NCI-H69 (cell line): ENCODE measurements around the gene ARHGEF19.
"Not testable (repeated sequence)": the region's sequence is repeated elsewhere in the genome, so short reads cannot be mapped to it uniquely, and the experiment has no call there.

Experiments used
- DNase-seq: peaks from one replicate; lab custom pipeline; 2025; lab: John Stamatoyannopoulos, UW

The ARHGEF19 gene

DNA sequence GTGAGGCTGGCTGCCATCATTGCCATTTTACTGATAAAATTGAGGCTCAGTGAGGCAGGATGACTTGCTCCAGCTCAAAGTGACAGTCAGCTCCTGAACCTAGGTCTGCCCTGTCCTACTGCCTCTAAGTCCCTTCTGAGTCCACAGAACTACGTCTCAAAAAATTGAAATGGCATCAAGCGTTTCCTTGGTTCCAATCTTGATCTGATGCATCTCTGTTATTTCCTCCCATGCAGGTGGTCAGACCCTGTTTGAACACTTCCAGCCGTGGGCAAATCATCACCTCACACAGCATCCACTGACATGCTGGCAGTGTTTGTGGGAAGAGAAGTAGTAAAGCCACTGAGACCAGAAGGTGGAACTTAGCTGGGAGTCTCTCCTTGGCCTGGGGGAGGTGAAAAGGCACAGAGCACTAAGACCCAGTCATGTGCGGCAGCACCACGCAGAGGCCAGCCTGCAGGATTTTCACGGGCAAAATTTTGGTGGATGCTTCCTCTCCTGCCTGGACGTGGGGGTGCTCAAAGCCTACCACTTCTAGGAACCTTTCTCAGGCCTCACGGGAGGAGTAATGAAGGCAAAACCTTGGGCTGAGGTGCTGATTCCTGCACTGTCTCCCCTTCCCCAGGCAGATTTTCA lies 32.3 kb upstream of the ARHGEF19 start:
- DNase-seq = no peak

DNA sequence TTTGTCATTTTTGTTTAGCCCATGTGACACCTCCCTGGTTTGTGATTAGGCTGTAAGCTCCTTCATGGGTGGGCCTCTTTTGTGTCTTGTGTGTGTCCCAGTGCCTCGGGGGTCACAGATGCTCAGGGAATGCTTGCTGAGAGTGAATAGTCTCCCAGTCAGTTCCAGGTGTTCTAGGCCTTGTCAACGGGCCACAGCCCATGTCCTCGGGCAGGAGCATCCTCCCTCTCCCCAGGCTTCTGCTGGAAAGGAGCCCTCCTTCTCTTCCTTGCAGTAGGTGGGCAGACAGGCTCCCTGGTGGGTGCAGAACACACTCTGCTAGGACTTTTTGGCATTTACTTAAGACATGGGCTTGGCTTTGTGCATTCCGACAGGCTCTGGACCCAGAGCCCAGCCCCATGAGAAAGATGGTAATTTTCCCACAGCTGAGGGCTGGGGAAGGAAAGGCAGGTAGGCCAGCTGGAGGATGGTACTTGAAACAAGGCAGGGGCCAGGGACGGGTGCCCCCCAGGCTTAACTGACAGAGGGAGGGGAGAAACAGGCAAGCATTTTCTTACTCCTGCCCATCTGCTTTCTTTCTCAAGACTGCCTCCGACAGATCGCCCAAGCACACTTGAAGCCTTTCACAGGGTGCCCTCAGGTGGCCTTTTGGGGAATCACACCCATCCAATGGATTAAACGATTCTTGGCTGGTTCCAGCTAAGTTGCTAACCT lies 31.6 kb upstream of the ARHGEF19 start:
- DNase-seq = peak; percentile 76

DNA sequence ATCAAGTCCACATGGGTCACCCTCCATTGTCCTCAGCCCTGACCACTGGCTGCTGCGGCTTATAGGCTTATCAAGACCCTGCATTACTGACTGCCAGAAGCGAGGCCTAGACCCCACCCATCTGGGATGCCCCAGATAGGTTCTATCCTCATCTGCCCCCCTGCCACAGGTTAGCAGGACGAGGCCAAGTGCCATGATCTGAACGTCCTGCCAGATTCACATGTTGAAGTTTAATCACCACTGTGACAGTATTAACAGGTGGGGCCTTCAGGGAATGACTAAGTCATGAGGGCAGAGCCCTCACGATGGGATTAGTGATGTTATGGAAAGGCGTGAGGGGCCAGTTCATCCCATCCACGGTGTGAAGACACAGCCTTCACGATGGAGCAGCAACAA lies 30.8 kb upstream of the ARHGEF19 start:
- DNase-seq = no peak

DNA sequence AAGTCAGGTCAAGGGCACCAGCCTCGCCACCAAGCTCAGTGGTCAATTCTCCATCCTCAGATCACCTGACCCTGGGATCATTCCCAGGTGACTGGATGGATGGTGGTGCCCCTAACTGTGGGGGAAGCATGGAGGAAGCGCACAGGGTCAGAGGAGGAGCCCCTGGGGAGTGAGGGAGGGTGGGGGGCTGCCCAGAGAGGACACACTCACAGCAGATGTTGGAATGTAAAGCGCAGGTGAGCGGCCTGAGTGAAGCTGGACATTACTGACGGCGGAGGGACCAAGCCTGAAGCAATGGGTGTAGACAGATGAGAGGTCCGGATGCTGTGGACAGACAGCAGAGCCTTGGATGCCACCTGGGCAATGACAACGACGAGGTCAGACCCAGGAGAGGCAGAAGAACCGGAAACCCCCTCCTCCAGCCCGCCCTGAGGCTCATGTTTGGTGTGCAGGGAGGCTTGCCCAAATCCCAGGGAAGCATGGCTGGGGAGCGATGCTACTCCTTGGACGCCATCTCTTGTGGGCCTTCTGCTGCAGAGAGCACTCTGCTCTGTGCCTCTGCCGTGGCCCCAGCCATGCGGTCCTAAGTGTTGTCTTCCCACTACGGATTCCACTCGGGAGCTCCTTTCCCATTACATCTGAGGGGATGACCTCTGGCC lies 30.2 kb upstream of the ARHGEF19 start:
- DNase-seq = no peak

DNA sequence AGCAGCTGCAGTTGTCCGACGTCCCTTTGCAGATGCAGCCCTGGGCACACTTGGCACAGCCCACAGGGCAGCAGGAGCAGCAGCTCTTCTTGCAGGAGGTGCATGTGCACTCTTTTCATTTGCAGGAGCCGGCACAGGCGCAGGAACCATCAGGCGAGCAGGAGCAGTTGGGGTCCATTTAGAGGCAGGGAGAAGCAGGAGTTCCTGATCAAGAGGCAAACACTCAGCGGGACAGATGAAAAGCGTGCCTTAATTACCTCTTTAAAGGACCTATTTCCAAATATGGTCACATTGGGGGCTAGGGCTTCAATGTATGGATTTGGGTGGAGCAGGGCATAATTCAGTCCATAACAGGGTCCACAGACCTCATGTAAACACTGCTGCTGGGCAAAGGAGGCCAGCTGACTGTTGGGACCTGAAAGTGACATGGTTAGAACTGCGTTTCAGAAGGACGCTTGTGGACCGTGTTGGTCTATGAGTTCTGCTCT lies 28.8 kb upstream of the ARHGEF19 start:
- DNase-seq = peak; percentile 29

DNA sequence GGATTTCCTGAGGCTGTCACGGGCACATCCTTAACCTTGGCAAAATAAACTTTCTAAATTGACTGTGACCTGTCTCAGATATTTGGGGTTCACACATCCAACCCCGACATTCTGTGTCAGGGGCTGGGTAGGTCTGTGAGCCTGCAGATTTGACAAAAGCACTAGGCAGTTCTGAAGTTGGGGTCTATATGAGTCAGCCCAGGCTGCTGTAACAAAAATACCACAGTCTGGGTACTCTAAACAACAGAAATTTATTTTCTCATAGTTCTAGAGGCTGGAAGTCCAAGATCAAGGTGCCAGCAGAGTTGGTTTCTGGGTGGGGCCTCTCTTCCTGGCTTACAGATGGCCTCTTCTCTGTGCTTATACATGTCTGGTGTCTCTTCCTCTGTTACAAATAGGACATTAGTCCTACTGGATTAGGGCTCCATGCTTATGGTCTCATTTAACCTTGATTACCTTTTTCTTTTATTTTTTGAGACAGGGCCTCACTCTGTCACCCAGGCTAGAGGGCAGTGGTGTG lies 27.6 kb upstream of the ARHGEF19 start:
- DNase-seq = no peak

DNA sequence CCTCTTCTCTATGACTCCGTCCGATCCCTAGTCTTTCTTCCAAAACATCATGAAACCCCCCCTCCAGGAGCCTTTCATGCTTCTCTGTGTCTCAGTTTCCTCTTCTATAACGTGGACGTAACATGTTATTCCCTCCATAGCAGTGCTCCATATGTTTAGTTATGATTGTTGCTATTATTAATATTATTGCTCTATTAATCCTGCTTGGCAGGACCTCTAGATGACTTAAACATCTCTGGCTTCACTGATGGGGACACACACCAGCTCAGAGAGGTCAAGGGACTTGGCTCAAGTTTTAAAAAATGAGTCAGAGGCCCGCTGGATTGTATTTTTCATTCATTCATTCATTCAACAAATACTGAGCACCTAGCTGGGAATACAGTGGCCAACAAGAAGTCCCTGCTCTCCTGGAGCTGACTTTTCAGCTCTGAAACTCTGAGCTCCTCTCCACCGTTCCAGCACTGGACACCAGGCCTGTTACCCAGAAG lies 24.9 kb upstream of the ARHGEF19 start:
- DNase-seq = no peak

DNA sequence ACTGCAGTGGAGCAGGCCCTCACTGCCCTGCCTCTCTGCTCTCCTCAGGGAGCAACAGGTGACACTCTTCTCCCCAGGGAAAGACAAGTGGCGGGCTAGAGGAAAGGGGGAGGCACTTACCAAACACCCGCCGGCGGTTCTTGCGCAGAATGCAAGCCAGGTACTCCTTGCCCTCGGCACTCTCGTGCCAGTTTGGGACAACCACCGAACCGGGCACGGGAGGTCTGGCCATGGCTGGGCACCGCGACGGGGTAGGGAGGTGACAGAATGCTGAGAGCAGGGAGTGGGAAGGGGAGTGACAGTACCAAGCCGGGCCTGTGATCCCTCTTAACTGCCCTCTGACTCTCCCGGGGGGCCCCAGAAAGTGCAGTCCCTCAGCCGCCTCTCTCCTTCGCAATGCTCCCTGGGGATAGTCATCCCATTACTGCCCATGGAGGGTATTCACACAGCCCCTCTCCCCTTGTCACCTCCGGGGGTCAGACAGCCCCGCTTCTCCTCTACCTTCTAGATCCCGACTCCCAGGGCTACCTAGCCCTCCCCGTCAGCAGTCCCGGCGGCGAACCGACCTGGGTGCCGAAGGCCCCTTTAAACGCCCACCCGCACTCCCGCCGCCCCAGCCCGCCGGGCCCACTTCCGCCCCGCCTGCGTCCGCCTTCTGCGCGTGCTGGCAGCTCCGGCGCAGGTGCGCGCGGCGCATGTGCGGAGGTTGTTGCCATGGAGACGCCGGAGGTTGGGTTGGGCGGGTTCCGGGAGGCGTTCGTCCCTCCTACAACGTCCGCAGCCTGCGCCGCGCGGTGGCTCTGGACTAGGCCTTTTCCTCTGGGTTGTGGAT lies 24.3 kb upstream of the ARHGEF19 start, which contains the start of gene CPLANE2:
Gene CPLANE2, minus strand, starts transcription at position 673 of the 832 bp plus-strand sequence. Its CDS starts 441 bp downstream, at position 232.
- DNase-seq = peak; percentile 94

DNA sequence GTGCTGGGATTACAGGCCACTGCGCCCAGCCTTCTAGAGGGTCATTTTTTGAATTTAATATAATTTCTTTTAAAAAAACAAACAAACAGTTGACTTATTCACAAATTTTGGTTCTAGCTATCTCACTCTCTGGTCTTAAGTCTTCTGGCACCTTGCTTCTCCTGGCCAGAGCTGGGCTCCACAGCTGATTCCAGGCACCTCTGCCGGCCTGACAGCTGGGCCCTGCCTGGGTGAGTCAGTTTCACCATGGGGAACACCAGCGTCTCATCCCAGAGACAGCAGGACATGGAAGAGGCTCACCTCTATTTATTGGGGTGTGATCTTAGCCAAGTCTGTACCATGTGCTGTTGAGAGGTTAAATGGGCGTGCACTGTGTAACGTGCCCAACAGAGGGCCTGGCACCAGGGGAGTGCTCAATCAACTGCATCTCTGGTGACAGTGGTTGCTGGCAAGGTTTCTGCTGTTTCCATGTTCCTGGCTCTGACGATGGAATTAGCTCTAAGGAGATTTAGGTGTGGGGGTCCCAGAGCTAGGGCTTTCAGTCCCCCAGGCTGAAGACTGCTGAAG lies 23.6 kb upstream of the ARHGEF19 start:
- peak; percentile 68 for DNase-seq

DNA sequence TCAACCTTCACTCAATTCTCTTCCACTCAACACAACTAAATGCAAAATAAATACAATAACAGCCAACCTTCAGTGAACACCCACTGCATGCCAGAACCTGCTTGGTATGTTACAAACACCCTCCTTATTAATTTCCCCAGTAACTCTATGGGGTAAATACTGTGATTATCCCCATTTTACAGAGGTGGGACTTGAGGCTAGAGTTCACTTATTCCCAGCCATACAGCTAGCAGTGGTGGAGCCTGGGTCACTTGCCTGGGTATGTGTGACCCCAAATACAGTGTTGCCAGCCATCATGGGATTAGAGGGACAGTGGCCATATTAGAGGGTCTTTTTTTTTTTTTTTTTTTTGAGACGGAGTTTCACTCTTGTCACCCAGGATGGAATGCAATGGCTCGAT lies 22.9 kb upstream of the ARHGEF19 start:
- no peak for DNase-seq

DNA sequence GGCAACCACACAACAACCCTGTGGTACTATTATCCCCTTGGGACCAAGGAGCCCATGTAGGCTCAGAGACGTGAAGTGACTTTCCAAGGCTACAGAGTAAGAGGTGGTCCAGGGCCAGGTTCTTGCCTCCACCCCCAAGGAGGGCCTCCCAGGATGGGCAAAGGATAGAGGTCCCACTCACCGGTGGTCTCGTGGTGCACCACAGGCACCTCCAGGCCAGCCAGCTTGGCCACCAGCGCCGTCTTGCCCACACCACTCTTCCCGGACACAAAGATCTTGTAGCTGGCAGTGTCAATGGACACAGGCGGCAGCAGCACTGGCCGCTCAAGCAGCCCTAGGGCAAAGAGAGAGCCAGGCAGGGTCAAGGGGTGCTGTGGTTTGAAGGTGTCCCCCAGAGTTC lies 21.0 kb upstream of the ARHGEF19 start:
- DNase-seq = no peak

DNA sequence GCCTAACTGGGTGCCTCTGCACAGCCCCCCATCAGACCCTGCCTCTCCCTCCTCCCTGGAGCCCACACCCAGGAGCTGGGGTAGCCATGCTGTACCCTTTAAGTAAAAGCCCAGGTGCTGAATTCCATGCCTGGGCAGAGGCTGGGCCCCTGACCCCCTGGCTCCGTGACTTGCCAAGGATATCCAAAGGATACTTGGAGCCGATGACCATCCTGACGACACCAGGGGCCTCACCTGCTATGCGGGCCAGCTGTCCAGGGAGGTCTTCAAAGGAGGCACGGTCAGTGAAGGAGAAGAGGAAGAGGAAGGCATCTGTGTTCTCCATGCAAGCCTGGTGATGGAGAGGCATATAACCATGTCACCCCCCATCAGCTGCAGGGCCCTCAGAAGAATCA lies 19.9 kb upstream of the ARHGEF19 start:
- DNase-seq = no peak

DNA sequence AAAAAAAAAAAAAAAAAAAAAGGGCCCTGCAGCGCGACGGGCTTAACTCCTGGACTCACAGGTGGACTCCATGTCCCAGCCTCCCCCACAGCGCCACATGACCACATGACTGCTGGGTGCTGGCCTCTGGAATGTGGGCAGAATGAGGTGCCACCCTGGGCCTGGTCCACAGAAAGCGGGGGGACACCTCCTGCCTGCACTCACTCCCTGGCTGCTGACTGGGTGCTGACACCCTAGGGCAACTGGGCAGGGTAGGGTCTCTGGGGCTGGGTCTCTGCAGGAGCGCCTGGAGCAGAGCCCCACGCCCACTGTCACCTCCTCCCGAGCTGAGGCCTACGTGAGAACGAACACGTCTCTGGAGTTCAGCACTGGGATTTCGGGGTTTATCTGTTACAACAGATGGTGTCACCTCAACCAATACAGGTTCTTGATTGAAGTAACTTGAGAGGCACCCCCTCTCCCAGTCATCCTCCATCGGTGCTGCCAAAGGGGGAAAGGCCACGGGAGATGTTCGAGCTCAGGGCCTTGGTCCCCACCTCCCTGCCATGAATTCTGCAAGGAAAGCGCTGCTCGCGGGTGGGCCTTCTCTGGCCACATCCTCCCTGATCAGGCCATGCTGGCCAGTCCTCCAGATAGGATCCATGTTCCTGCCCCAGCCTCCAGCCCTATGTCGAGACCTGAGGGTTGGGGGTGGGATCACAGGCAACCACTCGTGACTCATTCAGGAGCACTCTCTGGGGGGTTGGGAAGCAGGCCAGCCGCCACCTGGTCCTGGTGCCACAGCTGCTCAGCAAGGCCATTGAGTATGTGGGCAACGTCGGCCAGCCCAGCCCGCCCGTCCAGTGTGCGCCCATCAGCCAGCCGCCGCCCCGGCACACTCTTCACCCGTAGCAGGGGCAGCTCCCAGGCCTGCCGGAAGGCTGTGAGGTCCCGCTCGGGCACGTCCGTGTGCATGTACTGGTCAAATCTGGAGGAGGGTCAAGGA lies 19.2 kb upstream of the ARHGEF19 start:
- no peak for DNase-seq

DNA sequence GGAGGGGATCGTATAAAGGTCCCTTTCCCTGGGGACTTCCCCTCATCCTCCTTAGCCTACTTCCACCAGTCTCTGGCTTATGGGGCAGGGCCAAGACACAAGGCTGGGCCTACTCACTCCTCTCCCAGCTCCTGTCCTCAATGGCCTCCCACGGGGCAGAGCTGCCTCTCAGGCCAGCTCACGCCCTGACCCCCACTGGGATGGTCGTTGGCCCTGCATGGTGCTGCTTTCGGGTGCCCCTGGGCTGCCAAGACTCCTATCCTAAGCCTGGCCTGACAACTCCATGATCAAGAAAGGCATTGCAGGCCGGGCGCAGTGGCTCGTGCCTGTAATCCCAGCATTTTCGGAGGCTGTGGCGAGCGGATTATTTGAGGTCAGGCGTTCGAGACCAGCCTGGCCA lies 18.3 kb upstream of the ARHGEF19 start:
- no peak for DNase-seq

DNA sequence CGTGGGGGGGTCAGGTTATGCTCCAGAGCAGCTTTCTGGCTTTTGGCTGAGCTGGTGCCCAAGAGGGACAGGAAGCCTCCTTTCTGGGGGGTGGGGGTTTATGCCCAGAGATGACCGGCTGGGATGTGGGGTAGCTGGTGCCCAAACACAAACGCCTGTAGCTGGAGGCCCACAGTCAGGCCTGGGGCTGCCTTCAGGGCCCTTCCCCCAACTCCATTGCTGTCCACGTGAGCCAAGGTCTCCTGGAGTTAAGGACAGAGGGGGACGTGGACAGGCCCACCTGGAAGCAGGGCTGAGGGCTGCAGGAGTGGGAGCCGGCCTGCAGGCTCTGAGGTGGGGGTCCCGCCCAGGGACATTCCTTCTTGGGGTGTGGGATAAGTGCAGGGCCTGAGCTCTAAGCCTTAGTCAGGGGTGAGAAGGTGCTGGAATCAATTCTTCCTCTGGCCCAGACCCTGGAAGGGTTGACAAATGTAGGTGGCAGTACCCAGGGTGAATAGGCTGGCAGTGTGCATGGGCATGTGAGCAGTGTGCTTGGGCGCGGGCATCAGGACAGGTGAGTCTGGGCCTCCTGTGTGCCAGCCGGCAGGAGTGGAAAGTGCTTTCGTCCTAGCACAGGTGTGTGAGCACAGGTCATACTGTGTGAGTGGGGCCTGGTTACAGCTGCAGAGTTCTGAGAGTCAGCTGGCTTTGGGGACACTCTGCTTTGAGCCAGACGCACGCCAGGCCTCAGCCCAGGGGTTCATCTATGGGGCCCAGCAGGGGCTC lies 17.7 kb upstream of the ARHGEF19 start:
- no peak for DNase-seq

DNA sequence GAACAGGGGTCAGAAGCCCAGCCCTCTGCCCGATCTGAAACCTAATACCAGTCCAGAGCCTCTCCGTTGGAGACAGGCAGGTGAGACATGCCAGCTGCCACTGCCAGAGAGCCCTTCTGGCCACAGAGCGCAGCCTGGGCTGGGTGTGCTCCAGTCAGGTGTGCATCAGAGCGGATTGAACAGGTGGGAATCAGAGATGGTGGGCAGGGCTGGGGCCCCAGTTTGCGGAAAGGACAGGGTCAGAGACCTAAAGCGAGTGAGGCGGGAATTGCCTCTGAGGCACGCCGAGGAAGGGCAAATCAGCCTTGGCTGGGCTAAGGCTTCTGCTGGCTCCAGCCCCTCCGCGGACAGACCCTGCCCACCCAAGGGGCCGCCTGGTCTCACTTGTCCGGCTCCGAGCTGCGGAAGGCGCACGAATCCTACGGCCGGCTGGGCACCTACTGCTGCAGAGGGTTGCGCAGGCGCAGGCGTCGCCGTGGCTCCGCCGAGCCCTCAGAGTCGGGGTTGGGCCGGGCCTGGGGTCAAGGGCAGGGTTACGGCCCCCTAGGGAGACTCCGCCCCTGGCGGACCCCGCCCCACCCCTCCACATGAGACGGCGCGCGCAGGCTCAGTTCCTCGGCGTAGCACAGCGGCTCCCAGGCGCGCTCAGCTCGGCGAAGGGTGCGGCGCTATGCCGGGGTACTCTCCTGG lies 14.2 kb upstream of the ARHGEF19 start:
- peak; percentile 5 for DNase-seq

DNA sequence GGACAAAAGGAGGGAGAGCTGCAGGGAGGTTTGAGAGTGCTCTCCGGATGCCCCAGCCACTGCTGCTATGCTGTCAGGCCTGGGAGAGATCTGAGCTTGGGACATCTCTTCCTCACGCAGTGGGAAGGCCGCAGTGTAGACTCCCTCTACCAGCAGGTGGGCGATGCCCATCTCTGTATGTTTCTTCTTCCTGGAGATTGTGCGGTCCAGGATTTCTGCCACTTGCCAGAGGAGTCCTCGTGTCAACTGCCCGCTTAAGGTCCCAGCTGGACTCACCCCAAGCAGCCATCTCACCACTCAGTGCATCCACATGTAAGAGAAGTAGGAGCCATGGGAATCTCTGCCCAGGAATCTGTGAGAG lies 13.7 kb upstream of the ARHGEF19 start:
- no peak for DNase-seq

DNA sequence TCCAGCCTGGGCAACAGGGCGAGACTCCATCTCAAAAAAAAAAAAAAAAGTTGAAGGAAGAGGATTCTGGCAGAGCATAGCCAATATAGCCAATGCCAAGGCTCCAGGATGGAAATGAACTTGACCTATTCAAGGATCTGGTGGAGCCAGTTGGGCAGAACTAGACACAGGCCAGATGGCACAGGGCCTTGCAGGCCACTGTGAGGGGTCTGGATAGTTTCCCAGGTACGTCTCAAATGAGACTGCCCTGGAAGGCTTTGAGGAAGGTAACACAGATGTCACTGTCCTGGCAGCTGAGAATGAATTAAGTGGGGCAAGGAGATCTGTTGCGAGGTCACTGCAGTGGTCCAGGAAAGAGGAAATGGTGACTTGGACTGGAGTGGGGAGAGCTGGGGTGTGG lies 12.0 kb upstream of the ARHGEF19 start:
- DNase-seq = no peak

DNA sequence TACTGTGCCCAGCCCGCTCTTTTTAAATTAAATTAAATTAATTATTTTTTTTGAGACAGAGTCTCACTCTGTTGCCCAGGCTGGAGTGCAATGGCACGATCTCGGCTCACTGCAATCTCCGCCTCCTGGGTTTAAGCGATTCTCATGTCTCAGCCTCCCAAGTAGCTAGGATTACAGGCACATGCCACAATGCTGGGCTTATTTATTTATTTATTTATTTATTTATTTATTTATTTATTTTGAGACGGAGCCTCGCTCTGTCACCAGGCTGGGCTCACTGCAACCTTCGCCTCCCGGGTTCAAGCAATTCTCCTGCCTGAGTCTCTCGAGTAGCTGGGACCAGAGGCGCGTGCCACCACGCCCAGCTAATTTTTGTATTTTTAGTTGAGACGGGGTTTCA lies 10.3 kb upstream of the ARHGEF19 start:
- DNase-seq = not testable (repeated sequence)
